CD8-positive, alpha-beta memory T cell (primary cell): ENCODE results near the gene TIMM22. TPM values are rescaled to one million over a fixed set of nuclear protein-coding genes. Genes with fewer than 3 reads are reported as not detected.

Source experiments
- CTCF ChIA-PET: fragments of 350-600 bp; sonication (Branson Sonifier 250); formaldehyde crosslinking; loops from one replicate; lab custom pipeline; 2021; ENCODE audit warnings: antibody characterized with exemption; lab: Charles Lee
- POLR2A ChIA-PET: fragments of 350-600 bp; sonication (Branson Sonifier 250); formaldehyde crosslinking; loops from one replicate; lab custom pipeline; 2021; ENCODE audit warnings: antibody characterized with exemption; lab: Charles Lee
- DNase-seq, 5 donors: peaks; one replicate each; pipeline versions ENCODE4 v3.0.0 to v3.0.0-alpha.2; 2020 to 2022; ENCODE audit warnings: mixed read lengths in 1 of 5
- H3K27ac ChIP-seq: one replicate; pipeline ENCODE4 v1.7.0; 2013; ENCODE audit warnings: low read depth, mild to moderate bottlenecking, low read length, moderate library complexity
- H3K27me3 ChIP-seq: 2 replicates; pipeline ENCODE4 v1.7.0; 2013; ENCODE audit warnings: low read length, mild to moderate bottlenecking; ENCODE audit not compliant: insufficient read depth, poor library complexity, severe bottlenecking
- H3K36me3 ChIP-seq: 2 replicates; pipeline ENCODE4 v1.7.0; 2013; ENCODE audit warnings: mild to moderate bottlenecking, low read length, moderate library complexity; ENCODE audit not compliant: insufficient read depth
- H3K4me1 ChIP-seq: 2 replicates; pipeline ENCODE4 v1.7.0; 2013; ENCODE audit warnings: mild to moderate bottlenecking, low read length, moderate library complexity; ENCODE audit not compliant: insufficient read depth
- H3K4me3 ChIP-seq: 2 replicates; pipeline ENCODE4 v1.7.0; 2013; ENCODE audit warnings: mild to moderate bottlenecking, low read length
- H3K9me3 ChIP-seq: 2 replicates; pipeline ENCODE4 v1.7.0; 2013; ENCODE audit warnings: mild to moderate bottlenecking, low read length
- H3K27ac Mint-ChIP-seq, 8 donors: one replicate each; pipeline ENCODE4 v1.8.0; 2020 to 2021; ENCODE audit warnings: mixed read lengths in 8 of 8, mild to moderate bottlenecking in 6 of 8, inconsistent platforms in 3 of 8, moderate library complexity in 3 of 8
- H3K27me3 Mint-ChIP-seq, 2 donors: one replicate each; pipeline ENCODE4 v1.8.0; 2020 to 2021; ENCODE audit warnings: mixed read lengths in 2 of 2, mild to moderate bottlenecking in 1 of 2, moderate library complexity in 1 of 2
- H3K36me3 Mint-ChIP-seq, 3 donors: one replicate each; pipeline ENCODE4 v1.8.0; 2020 to 2021; ENCODE audit warnings: mixed read lengths in 3 of 3, inconsistent platforms in 1 of 3, mild to moderate bottlenecking in 1 of 3
- H3K4me1 Mint-ChIP-seq, 3 donors: one replicate each; pipeline ENCODE4 v1.8.0; 2020 to 2021; ENCODE audit warnings: mixed read lengths in 3 of 3, inconsistent platforms in 1 of 3, mild to moderate bottlenecking in 1 of 3
- H3K4me3 Mint-ChIP-seq, 7 donors: one replicate each; pipeline ENCODE4 v1.8.0; 2020 to 2021; ENCODE audit warnings: mixed read lengths in 7 of 7, mild to moderate bottlenecking in 6 of 7, moderate library complexity in 4 of 7, inconsistent platforms in 2 of 7
- H3K9me3 Mint-ChIP-seq, 5 donors: one replicate each; pipeline ENCODE4 v1.8.0; 2020 to 2022; ENCODE audit warnings: mixed read lengths in 5 of 5, mild to moderate bottlenecking in 3 of 5, moderate library complexity in 2 of 5, inconsistent platforms in 1 of 5
- polyA plus RNA-seq: library from polyadenylated mRNA; unstranded; fragments of 300-500 nt; fragmentation: Illumina TruSeq; gene quantifications from one replicate; pipeline ENCODE4 v1.2.3, GENCODE V29; 2021
- total RNA-seq, 2 experiments: library from RNA; stranded (reverse); gene quantifications; one replicate each; pipeline ENCODE4 v1.2.3, GENCODE V29; 2021

Gene TIMM22
- total and polyA plus RNA-seq, 3 experiments from 2014 or later, result 19.9 to 29.2 (median 21.5) TPM

DNA sequence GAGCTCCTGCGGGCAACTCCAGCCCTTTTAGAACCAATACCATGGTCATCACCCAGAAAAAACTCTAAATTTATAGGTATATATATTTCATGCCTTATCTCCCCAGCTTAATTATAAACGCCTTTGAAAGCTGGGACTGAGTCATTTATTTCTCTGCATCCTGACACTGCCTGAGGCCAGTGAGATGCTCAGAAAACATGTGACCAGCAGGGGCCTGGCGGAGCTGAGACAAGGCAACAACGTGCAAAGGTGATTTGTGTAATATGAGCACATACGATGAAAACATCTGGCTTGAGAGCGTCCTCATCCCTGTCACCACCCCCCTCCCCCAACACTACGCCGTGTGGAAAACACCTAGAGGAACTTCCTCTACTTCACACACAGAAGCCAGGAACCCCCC, 40.0 kb upstream of the TIMM22 start:
- Histone ChIP-seq H3K27ac (no peak overlapping the region), H3K4me1 (no peaks in the 10 kb centered on the region), H3K27me3 (peaks cover 1% of the 10 kb centered on the region), H3K4me3 (no peak overlapping the region), H3K9me3 (no peaks in the 10 kb centered on the region), H3K36me3 (no peaks in the 10 kb centered on the region)
- Mint-ChIP-seq H3K4me1 (peaks cover 0 to 1% (median 0%) of the 10 kb centered on the region in 3 donors), H3K9me3 (no peaks in the 10 kb centered on the region), H3K27ac (no peak overlapping the region), H3K27me3 (peaks cover 7 to 36% of the 10 kb centered on the region in 2 donors), H3K4me3 (no peak overlapping the region), H3K36me3 (no peaks in the 10 kb centered on the region)
- no peak for DNase-seq
- POLR2A ChIA-PET, result no interaction called here
- CTCF ChIA-PET, result no interaction called here

DNA sequence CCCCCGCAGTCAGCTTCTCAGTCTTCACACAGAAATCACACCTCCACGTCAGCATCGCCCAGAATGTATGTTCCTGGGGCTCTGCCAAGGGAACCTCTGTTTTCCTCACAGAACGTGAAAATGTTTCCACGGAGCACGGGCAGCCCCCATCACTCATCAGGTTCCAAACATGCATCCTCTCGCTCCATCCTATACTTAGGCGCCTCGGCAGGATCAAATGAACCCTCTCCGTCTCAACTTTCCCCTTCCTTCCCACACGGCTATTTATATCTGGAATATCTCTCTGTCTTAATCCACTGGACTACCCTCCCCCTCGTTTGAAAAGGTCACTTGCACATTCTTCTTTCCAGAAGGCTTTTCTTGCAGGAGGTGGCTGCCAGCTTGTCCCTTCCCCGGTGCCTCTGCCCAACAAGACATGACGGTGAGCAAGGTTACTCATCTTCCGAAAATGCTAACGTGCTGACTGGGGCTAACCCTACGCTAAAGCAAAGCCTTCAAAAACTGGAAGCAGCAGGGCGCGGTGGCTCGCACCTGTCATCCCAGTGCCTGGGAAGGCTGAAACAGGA, 39.0 kb upstream of the TIMM22 start:
- Mint-ChIP-seq H3K9me3 (no peaks in the 10 kb centered on the region), H3K27me3 (peaks cover 8 to 40% of the 10 kb centered on the region in 2 donors), H3K36me3 (no peaks in the 10 kb centered on the region), H3K27ac (peak overlapping the region in 2 of 8 donors; percentile 11 to 62), H3K4me1 (no peaks in the 10 kb centered on the region), H3K4me3 (no peak overlapping the region)
- no peak overlapping the region for H3K27ac ChIP-seq
- no peak for DNase-seq
- no peak overlapping the region for H3K4me3 ChIP-seq
- no peaks in the 10 kb centered on the region for H3K36me3 ChIP-seq
- H3K27me3 ChIP-seq, result no peaks in the 10 kb centered on the region
- no peaks in the 10 kb centered on the region for H3K9me3 ChIP-seq
- CTCF ChIA-PET, result no interaction called here
- POLR2A ChIA-PET, result no interaction called here
- H3K4me1 ChIP-seq, result no peaks in the 10 kb centered on the region

GRCh38 chr17:958712-959451, 38.0 kb upstream of the TIMM22 start:
- no peaks in the 10 kb centered on the region for H3K36me3 ChIP-seq
- no peak for DNase-seq
- POLR2A ChIA-PET, result no interaction called here
- H3K27ac Mint-ChIP-seq, result no peak overlapping the region
- no peak overlapping the region for H3K4me3 Mint-ChIP-seq
- no peaks in the 10 kb centered on the region for H3K4me1 Mint-ChIP-seq
- CTCF ChIA-PET, result no interaction called here
- no peaks in the 10 kb centered on the region for H3K9me3 Mint-ChIP-seq
- H3K27ac ChIP-seq, result no peak overlapping the region
- H3K4me3 ChIP-seq, result no peak overlapping the region
- peaks cover 10 to 40% of the 10 kb centered on the region in 2 donors for H3K27me3 Mint-ChIP-seq
- H3K4me1 ChIP-seq, result no peaks in the 10 kb centered on the region
- H3K27me3 ChIP-seq, result no peaks in the 10 kb centered on the region
- no peaks in the 10 kb centered on the region for H3K9me3 ChIP-seq
- H3K36me3 Mint-ChIP-seq, result no peaks in the 10 kb centered on the region

- Histone ChIP-seq H3K27ac (no peak overlapping the region), H3K9me3 (no peaks in the 10 kb centered on the region), H3K4me3 (no peak overlapping the region), H3K27me3 (no peaks in the 10 kb centered on the region), H3K36me3 (no peaks in the 10 kb centered on the region), H3K4me1 (no peaks in the 10 kb centered on the region)
- Mint-ChIP-seq H3K27me3 (peaks cover 17 to 48% of the 10 kb centered on the region in 2 donors), H3K27ac (no peak overlapping the region), H3K9me3 (no peaks in the 10 kb centered on the region), H3K36me3 (no peaks in the 10 kb centered on the region), H3K4me1 (no peaks in the 10 kb centered on the region), H3K4me3 (no peak overlapping the region)
- DNase-seq, result no peak
- CTCF ChIA-PET, result interaction anchor here (0.6 kb wide), 1 partner anchor 16 kb away, joined by 3 read pairs; no protein-coding TSS in a partner anchor
- POLR2A ChIA-PET, result no interaction called here
Observed at GRCh38 chr17:962166-962565, 34.8 kb upstream of the TIMM22 start.

DNA sequence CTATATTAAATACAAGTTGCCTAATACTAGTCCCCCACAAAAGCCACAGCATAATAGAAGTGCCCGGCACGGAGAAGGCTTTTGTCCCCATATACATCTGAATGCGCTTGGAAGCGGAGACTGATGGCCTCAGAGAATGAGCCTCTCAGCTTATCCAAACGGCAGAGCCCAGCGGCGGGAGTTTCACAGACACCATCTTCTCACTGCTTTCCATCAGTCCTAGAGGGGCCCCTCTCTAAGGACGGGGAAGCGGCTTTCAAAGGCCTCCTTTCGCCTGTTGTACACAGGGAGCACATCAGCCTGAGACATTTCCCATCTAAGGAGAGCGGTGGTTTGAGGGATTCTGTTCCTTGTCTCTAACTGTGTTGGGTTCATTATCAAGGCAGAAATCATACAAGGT, 34.3 kb upstream of the TIMM22 start:
- Histone ChIP-seq H3K4me3 (no peak overlapping the region), H3K36me3 (no peaks in the 10 kb centered on the region), H3K4me1 (no peaks in the 10 kb centered on the region), H3K27ac (no peak overlapping the region), H3K27me3 (no peaks in the 10 kb centered on the region), H3K9me3 (no peaks in the 10 kb centered on the region)
- Mint-ChIP-seq H3K4me1 (no peaks in the 10 kb centered on the region), H3K36me3 (no peaks in the 10 kb centered on the region), H3K27me3 (peaks cover 19 to 49% of the 10 kb centered on the region in 2 donors), H3K27ac (no peak overlapping the region), H3K4me3 (no peak overlapping the region), H3K9me3 (no peaks in the 10 kb centered on the region)
- ChIA-PET POLR2A (no interaction called here), CTCF (interaction anchor here (0.6 kb wide), 1 partner anchor 17 kb away, joined by 3 read pairs; no protein-coding TSS in a partner anchor)
- no peak for DNase-seq

GRCh38 chr17:964876-965275, 32.1 kb upstream of the TIMM22 start:
- no peaks in the 10 kb centered on the region for H3K9me3 Mint-ChIP-seq
- H3K4me3 ChIP-seq, result no peak overlapping the region
- ChIA-PET CTCF (no interaction called here), POLR2A (no interaction called here)
- no peak overlapping the region for H3K4me3 Mint-ChIP-seq
- no peaks in the 10 kb centered on the region for H3K4me1 ChIP-seq
- no peaks in the 10 kb centered on the region for H3K36me3 ChIP-seq
- peaks cover 21 to 60% of the 10 kb centered on the region in 2 donors for H3K27me3 Mint-ChIP-seq
- DNase-seq, result no peak
- peaks cover 3% of the 10 kb centered on the region for H3K27me3 ChIP-seq
- H3K36me3 Mint-ChIP-seq, result no peaks in the 10 kb centered on the region
- no peaks in the 10 kb centered on the region for H3K9me3 ChIP-seq
- H3K27ac ChIP-seq, result no peak overlapping the region
- H3K4me1 Mint-ChIP-seq, result peaks cover 0 to 3% (median 0%) of the 10 kb centered on the region in 3 donors
- no peak overlapping the region for H3K27ac Mint-ChIP-seq

- CTCF ChIA-PET, result interaction anchor here (1.1 kb wide), 1 partner anchor 31 kb away, joined by 3 read pairs; no protein-coding TSS in a partner anchor
Observed at GRCh38 chr17:965311-965989, 31.5 kb upstream of the TIMM22 start.

GRCh38 chr17:967122-967521, 29.8 kb upstream of the TIMM22 start:
- no peak for DNase-seq
- H3K27me3 Mint-ChIP-seq, result peaks cover 23 to 58% of the 10 kb centered on the region in 2 donors
- Histone ChIP-seq H3K36me3 (no peaks in the 10 kb centered on the region), H3K4me3 (no peak overlapping the region), H3K4me1 (no peaks in the 10 kb centered on the region), H3K9me3 (no peaks in the 10 kb centered on the region), H3K27me3 (peaks cover 5% of the 10 kb centered on the region), H3K27ac (no peak overlapping the region)
- POLR2A ChIA-PET, result no interaction called here
- no peaks in the 10 kb centered on the region for H3K36me3 Mint-ChIP-seq
- CTCF ChIA-PET, result interaction anchor here (1.7 kb wide), 1 partner anchor 13 kb away, joined by 4 read pairs; the partner anchor contains the start of gene NXN
- no peak overlapping the region for H3K4me3 Mint-ChIP-seq
- H3K27ac Mint-ChIP-seq, result no peak overlapping the region
- peaks cover 0 to 3% (median 0%) of the 10 kb centered on the region in 3 donors for H3K4me1 Mint-ChIP-seq
- H3K9me3 Mint-ChIP-seq, result no peaks in the 10 kb centered on the region

More at GRCh38 chr17:965311-965989, 31.5 kb upstream of the TIMM22 start:
- DNase-seq, result no peak
- Mint-ChIP-seq H3K27ac (no peak overlapping the region), H3K27me3 (peaks cover 22 to 62% of the 10 kb centered on the region in 2 donors), H3K4me3 (no peak overlapping the region), H3K4me1 (peaks cover 0 to 3% (median 0%) of the 10 kb centered on the region in 3 donors), H3K36me3 (no peaks in the 10 kb centered on the region), H3K9me3 (no peaks in the 10 kb centered on the region)
- POLR2A ChIA-PET, result no interaction called here
- peaks cover 5% of the 10 kb centered on the region for H3K27me3 ChIP-seq
- H3K36me3 ChIP-seq, result no peaks in the 10 kb centered on the region
- no peak overlapping the region for H3K4me3 ChIP-seq
- H3K4me1 ChIP-seq, result no peaks in the 10 kb centered on the region
- no peak overlapping the region for H3K27ac ChIP-seq
- H3K9me3 ChIP-seq, result no peaks in the 10 kb centered on the region
